NCI-H2081 (cell line): ENCODE measurements around the gene SCFD1.

Experiments
- DNase-seq, 2 experiments: peaks; one replicate each; lab custom pipeline; 2025; lab: John Stamatoyannopoulos, UW

Gene SCFD1

DNA sequence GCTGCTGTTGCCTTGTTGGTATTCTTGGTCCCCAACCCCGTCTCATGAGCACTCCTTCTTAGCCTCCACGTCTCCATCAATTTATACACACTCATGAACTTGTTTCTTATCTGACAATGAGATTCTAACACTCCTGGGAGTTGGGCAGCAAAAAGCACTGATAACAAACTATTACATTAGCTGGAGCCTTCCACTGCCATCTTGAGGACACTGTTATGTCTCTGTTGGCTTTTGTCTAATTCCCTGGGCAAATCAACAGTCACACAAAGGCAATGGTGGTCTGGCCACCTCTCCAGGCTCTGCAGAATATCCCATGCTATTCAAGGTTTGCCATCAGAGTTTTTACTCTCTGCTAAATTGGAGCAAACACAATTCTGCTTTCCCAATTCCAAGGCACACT is 134.5 kb downstream of the SCFD1 start:
- no peak for DNase-seq

DNA sequence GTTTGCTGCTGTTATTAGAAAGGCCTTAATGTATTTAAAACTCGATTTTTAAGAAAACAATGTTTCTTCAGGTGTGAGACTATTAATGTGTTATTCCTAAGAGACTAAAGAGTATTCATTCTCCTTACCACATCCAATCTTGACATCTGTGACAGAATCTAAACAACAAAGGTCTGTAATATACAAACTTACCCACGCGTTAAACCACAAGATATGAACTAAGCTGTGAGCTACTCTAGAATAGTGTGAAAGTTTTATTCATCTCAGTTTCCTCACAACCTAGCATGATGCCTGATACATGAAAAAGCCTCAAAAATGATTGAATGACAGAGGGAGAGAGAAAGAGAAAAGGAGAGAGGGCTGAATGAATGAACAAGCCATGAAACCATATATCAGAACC is 135.0 kb downstream of the SCFD1 start:
- no peak for DNase-seq

DNA sequence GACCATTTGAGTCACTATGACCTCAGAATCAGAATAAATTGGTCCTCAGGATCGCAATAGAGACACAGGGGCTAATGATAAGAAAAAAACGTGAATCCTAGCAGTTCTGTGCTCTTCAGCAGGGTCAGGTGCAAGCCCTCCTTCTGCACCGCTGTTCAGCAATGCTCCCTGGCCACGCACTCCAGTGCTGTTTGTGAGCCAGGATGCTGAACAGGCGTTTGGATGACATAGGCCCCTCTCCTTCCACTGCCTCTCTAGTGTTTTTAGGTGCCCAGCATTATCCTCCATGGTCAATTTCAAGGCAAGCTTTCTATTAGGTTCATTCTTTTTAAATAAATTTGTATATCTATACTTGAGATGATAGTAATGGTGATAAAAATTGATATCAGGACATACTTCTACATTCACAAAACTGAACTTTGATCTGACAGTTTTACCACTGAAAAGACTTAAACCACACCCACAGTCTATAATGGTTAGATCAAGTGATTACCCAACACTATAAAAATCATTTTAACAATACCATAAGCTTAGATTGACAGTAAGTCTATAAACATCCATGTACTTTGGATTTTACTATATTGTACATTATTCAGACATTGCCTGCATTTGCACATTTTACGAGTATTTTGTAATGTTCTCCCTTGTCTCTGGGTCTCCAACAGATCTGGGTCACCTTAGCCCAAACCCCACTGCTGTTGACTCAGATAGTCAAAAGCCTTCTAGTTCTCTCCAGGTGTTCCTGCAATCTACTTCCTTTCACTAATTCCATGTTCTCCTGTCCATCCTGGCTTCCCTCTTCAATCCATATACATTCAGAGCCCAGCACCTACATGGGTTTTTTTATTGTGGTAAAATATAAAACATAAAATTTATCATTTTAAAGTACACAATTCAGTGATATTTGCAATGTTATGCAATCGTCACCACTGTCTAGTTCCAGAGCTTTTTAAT is 137.3 kb downstream of the SCFD1 start:
- DNase-seq, result no peak

DNA sequence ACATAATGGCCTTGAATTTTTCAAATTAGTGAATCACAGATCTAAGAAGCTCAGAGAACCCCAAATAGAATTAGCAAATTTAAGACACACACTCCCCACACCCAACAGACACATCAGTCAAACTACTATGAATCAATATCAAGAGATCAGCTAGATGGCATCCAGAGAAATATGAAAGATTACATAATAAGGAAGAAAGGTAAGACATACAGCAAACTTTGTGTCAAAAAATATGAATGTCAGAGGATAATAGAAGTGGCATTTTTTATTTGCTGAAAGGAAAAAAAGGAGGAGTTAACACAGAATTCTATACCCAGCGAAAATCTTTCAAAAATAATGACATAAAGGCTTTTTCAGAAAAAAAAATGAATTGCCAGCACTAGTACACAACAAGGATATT is 141.8 kb downstream of the SCFD1 start:
- DNase-seq, result no peak

DNA sequence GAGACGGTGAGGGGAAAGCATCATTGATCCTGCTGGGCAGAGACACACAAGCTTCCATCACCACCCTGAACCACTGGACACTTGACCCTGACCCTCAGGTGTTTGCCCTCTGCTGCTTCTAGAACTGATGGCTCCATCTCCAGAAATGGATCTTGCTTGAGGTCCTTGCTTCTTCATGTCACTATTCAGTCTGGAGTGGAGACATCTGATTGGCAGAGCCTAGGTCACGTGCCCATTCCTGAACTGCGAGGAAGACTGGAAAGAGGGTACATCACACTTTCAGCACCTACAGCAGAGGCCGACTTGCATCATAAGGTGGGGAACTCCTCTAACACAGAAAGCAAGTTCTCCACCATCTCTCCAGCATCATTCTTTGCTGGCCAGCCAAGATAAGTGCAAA is 145.5 kb downstream of the SCFD1 start:
- DNase-seq, result no peak

DNA sequence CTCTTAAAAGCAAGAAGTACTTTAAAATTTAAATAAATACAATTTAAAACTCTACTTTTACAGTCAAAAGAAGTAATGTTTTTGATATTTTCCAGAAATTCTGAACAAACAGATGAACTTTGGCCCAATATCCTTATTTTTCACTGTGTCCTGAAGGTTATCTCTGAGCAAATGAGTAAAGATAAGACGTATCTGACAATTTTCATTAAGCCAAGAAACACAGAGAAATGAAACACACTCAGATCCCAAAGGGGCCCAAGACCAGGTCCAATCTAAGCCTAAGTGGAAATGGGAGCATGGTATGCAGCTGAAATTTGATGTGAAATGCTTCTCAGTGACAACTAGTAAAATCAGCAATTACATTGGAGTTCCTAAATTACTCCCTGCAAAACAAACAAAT is 146.7 kb downstream of the SCFD1 start:
- no peak for DNase-seq

DNA sequence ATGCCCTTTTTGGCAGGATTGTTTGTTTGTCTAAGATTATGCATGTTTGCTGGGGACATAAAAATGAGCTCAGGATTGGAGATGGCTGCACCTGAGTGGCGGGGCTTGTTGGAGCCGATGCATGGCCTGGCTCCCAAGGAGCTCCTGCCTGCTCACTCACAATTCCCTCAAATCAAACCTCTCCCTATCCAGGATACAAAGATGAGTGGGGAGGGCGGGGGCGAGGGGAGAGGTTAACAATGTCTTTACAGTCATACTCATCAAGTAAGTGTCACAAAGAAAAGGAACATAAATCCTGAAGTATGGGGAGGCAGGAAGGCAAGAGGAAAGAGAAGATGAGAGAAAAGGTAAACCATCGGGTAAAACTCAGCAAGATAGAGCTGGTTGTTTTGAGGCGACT is 148.3 kb downstream of the SCFD1 start:
- DNase-seq, result no peak

DNA sequence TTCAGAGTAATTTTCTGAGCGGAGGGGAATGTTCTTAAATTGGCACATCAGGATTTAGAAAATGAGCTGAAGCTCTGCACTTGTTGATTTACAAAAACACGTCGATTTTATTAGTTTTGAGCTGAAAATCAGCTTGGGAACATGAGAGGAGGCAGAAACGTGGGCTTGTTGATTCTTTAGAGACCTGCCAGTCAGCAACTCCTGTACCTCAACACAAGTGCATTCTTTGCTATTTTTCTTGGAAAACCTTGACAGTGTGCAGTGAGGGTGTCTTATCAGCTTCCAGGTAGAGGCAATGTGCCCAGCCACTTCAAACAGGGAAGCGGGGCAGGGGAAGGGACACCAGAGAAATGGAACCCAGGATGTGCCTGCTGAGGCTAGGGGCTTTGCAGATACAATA is 149.5 kb downstream of the SCFD1 start:
- no peak for DNase-seq

DNA sequence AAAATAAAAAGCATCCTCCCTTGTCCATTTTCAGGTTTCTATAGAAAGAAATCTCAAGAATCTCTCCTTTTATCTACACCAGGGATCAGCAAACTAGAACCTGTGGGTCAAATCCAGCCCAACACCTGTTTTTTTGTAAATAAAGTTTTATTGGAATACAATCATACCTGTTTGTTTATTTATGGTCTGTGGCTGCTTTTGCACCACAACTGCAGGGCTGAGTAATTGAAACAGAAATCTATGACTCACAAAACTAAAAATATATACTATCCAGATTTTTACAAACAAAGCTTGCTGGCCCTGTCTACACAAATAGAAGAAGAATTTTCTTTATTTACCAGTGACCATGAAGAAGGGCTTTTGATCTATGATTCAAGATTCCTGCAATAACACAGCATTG is 157.1 kb downstream of the SCFD1 start:
- no peak for DNase-seq
